Body of pancreas (tissue), 4 donors: Measurements from ENCODE around the gene METTL23.

ENCODE experiments used
- POLR2A ChIP-seq, 3 donors: fragments of 450-650 bp; IDR thresholded peaks; one replicate each; pipeline ENCODE4 v1.6.1; 2016; ENCODE audit warnings: antibody characterized with exemption in 3 of 3, mild to moderate bottlenecking in 2 of 3
- TF ChIP-seq, protein P1 (sequence below), 7 experiments: fragments of 450-650 bp in 4 of 7; fragments of 200-600 bp in 3 of 7; sonication (generic) in 3 of 7; IDR thresholded peaks; one replicate each; pipeline ENCODE4 v1.5.1; 2016 to 2019; ENCODE audit warnings: antibody characterized with exemption in 7 of 7

DNA sequence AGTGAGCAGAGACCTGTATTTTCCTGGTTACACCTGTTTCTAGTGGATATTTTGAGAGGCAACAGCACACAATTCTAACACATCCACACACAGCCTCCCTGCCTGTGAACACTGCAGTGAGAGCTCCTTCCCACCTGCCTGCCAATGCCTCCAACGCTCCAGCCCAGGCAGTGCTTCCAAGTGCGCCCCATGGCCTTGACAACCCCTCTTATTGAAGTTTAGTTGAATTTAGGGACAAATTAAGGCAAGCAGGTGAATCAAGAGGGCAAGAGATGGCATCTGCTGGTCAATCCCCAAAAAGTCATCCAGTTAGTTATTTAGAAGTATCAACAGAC, 11.2 kb upstream of the METTL23 start:
- no peak for TF ChIP-seq POLR2A (IDR thresholded peaks at IDR 0.05)
- TF ChIP-seq, protein P1, sequence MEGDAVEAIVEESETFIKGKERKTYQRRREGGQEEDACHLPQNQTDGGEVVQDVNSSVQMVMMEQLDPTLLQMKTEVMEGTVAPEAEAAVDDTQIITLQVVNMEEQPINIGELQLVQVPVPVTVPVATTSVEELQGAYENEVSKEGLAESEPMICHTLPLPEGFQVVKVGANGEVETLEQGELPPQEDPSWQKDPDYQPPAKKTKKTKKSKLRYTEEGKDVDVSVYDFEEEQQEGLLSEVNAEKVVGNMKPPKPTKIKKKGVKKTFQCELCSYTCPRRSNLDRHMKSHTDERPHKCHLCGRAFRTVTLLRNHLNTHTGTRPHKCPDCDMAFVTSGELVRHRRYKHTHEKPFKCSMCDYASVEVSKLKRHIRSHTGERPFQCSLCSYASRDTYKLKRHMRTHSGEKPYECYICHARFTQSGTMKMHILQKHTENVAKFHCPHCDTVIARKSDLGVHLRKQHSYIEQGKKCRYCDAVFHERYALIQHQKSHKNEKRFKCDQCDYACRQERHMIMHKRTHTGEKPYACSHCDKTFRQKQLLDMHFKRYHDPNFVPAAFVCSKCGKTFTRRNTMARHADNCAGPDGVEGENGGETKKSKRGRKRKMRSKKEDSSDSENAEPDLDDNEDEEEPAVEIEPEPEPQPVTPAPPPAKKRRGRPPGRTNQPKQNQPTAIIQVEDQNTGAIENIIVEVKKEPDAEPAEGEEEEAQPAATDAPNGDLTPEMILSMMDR (IDR thresholded peaks at IDR 0.05) = no peak
